Osteoblast (primary cell): ENCODE data around the gene GPN2. TPM values are rescaled to one million over a fixed set of nuclear protein-coding genes. Genes with fewer than 3 reads are reported as not detected.

ENCODE experiments used
- DNase-seq: peaks from one replicate; pipeline ENCODE4 v3.0.0; 2011; ENCODE audit warnings: low spot score, mixed read lengths; ENCODE audit not compliant: insufficient read length; ENCODE audit errors: missing footprints
- H2AFZ ChIP-seq: 2 replicates; pipeline ENCODE4 v1.6.0; 2011; ENCODE audit warnings: mild to moderate bottlenecking, low read length
- H3K27ac ChIP-seq: 2 replicates; pipeline ENCODE4 v1.5.1; 2011; ENCODE audit warnings: mild to moderate bottlenecking, low read depth, low read length, moderate library complexity
- H3K27me3 ChIP-seq: 2 replicates; pipeline ENCODE4 v1.6.0; 2012; ENCODE audit warnings: mild to moderate bottlenecking, control low read depth, inconsistent platforms, low read length, moderate library complexity; ENCODE audit not compliant: insufficient read depth
- H3K36me3 ChIP-seq: 2 replicates; pipeline ENCODE4 v1.5.1; 2011; ENCODE audit warnings: mild to moderate bottlenecking, low read length, control low read depth, moderate library complexity; ENCODE audit not compliant: insufficient read depth
- H3K4me1 ChIP-seq: 2 replicates; pipeline ENCODE4 v1.5.1; 2011; ENCODE audit warnings: mild to moderate bottlenecking, low read length, control low read depth, moderate library complexity; ENCODE audit not compliant: insufficient read depth
- H3K4me2 ChIP-seq: 2 replicates; pipeline ENCODE4 v1.6.0; 2011; ENCODE audit warnings: mild to moderate bottlenecking, low read length; ENCODE audit not compliant: insufficient read depth
- H3K4me3 ChIP-seq: fragments of 200-600 bp; sonication (generic); 3 replicates; pipeline ENCODE4 v1.5.1; 2012; ENCODE audit warnings: mild to moderate bottlenecking, low read length, inconsistent platforms; ENCODE audit not compliant: insufficient read depth
- H3K79me2 ChIP-seq: 2 replicates; pipeline ENCODE4 v1.6.0; 2012; ENCODE audit warnings: mild to moderate bottlenecking, low read length, control low read depth, inconsistent platforms; ENCODE audit not compliant: insufficient read depth
- H3K9me3 ChIP-seq: 2 replicates; pipeline ENCODE4 v1.5.1; 2011; ENCODE audit warnings: low read depth, low read length, control low read depth
- H4K20me1 ChIP-seq: 2 replicates; pipeline ENCODE4 v1.6.0; 2012; ENCODE audit warnings: mild to moderate bottlenecking, low read length, control low read depth; ENCODE audit not compliant: insufficient read depth
- total RNA-seq: library from RNA; depleted of rRNA; stranded (reverse); fragments of >200 nt; gene quantifications from 2 replicates; pipeline ENCODE4 v1.2.3, GENCODE V29; 2012
- TF ChIP-seq, protein P1 (sequence below): IDR thresholded peaks from 2 replicates; pipeline ENCODE4 v1.5.1; 2011; ENCODE audit warnings: mild to moderate bottlenecking, low read depth, low read length, moderate library complexity; ENCODE audit errors: extremely low read depth

The GPN2 gene
- total RNA-seq, 1 donor: 8.0 TPM

DNA sequence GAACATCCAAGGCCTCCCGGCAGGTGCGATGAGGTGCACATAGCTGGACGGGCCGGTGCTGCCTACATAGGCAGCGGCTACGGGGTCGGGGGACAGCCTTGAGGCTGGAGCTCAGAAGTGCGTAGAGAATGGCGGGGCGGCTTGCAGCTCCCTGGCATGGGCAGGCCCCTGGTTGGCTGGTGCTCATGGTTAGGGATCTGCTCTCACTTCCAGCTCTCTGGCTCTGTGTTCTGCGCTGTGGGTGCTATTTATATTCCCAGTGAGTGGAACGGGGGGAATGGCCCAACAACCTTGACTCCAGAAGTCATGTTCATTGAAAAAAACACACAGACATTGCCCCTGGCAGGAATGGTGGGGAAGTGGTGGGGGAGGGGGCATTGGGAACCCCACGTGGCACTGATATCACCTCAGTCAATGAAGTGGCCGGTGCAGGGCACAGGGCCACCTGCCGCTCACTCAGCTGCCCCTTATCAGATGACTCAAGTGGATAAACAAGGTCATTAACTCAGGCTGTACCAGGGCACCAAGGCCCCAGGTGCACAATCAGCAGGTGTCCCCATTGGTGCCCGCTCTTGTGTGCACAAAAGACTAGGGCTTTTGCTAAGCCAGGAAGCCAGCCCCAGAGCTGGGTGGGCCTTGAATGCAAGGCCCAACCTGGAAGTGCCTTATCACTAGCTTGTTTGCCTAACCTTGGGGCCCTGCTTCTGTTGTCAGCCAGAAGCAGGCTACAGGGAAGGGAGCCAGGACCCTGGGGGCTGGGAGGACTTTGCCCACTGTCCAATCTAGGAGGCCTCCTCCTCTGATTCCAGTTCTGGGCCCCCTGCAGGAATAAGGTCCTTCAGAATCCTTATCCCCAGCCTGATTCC lies 23.9 kb upstream of the GPN2 start, which contains the start of gene NR0B2:
TSS of gene NR0B2 (minus strand) at position 222 of the 866 bp plus-strand sequence. CDS start at position 187, 35 bp downstream.
- no peak for DNase-seq
- no peak within 1 kb of the TSS for H3K4me3 ChIP-seq
- H3K79me2 ChIP-seq: no peaks in the 10 kb centered on the region
- H3K4me1 ChIP-seq: no peaks in the 10 kb centered on the region
- no peak within 1 kb of the TSS for H3K27ac ChIP-seq
- H4K20me1 ChIP-seq: no peaks in the 10 kb centered on the region
- no peak within 1 kb of the TSS for H3K4me2 ChIP-seq
- no peaks in the 10 kb centered on the region for H3K36me3 ChIP-seq
- TF ChIP-seq, protein P1, sequence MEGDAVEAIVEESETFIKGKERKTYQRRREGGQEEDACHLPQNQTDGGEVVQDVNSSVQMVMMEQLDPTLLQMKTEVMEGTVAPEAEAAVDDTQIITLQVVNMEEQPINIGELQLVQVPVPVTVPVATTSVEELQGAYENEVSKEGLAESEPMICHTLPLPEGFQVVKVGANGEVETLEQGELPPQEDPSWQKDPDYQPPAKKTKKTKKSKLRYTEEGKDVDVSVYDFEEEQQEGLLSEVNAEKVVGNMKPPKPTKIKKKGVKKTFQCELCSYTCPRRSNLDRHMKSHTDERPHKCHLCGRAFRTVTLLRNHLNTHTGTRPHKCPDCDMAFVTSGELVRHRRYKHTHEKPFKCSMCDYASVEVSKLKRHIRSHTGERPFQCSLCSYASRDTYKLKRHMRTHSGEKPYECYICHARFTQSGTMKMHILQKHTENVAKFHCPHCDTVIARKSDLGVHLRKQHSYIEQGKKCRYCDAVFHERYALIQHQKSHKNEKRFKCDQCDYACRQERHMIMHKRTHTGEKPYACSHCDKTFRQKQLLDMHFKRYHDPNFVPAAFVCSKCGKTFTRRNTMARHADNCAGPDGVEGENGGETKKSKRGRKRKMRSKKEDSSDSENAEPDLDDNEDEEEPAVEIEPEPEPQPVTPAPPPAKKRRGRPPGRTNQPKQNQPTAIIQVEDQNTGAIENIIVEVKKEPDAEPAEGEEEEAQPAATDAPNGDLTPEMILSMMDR: no peak
- no peak within 1 kb of the TSS for H2AFZ ChIP-seq
- peaks cover 6% of the 10 kb centered on the region for H3K27me3 ChIP-seq
- H3K9me3 ChIP-seq: no peaks in the 10 kb centered on the region

DNA sequence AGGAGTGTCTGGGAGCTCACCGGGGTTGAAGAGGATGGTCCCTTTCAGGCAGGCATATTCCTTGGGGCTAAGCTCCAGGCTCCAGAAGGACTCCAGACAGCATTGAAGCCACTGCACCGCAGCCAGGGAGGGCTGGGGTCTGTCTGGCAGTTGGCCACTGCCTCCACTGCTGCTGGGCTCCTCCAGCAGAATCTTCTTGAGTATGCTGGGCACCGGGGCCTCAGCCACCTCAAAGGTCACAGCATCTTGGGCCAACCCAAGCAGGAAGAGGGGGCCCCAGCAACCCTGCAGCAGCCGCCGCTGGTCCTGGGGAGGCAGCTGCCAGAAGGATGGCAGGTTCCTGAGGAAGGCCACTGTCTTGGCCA lies 23.3 kb upstream of the GPN2 start:
- Histone ChIP-seq H3K4me3 (no peak overlapping the region), H3K79me2 (no peaks in the 10 kb centered on the region), H3K4me1 (no peaks in the 10 kb centered on the region), H3K36me3 (no peaks in the 10 kb centered on the region), H3K27me3 (peaks cover 6% of the 10 kb centered on the region), H3K27ac (no peak overlapping the region), H4K20me1 (no peaks in the 10 kb centered on the region), H2AFZ (no peak overlapping the region), H3K9me3 (no peaks in the 10 kb centered on the region), H3K4me2 (no peak overlapping the region)
- DNase-seq: no peak
- TF ChIP-seq, protein P1: no peak

DNA sequence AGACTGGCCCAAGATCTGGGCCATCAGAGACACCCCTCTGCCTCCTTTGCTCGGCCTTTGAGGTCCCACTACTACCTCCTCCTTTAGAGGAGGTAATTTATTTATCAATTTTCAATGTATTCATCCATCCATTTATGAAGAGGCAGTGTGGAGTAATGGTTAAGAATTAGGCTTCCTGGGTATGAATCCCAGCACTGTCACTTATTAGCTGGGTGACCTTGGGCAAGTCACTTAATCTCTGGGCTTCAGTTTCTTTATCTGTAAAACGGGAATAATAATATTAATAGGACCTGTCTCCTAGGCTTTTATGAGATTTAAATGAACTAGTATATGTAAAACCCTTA lies 22.0 kb upstream of the GPN2 start:
- no peak overlapping the region for H3K4me2 ChIP-seq
- H4K20me1 ChIP-seq: no peaks in the 10 kb centered on the region
- H3K4me3 ChIP-seq: no peak overlapping the region
- H2AFZ ChIP-seq: no peak overlapping the region
- no peak for DNase-seq
- peaks cover 7% of the 10 kb centered on the region for H3K4me1 ChIP-seq
- no peak overlapping the region for H3K27ac ChIP-seq
- TF ChIP-seq, protein P1: no peak
- no peaks in the 10 kb centered on the region for H3K9me3 ChIP-seq
- H3K27me3 ChIP-seq: peaks cover 6% of the 10 kb centered on the region
- no peaks in the 10 kb centered on the region for H3K36me3 ChIP-seq
- no peaks in the 10 kb centered on the region for H3K79me2 ChIP-seq

DNA sequence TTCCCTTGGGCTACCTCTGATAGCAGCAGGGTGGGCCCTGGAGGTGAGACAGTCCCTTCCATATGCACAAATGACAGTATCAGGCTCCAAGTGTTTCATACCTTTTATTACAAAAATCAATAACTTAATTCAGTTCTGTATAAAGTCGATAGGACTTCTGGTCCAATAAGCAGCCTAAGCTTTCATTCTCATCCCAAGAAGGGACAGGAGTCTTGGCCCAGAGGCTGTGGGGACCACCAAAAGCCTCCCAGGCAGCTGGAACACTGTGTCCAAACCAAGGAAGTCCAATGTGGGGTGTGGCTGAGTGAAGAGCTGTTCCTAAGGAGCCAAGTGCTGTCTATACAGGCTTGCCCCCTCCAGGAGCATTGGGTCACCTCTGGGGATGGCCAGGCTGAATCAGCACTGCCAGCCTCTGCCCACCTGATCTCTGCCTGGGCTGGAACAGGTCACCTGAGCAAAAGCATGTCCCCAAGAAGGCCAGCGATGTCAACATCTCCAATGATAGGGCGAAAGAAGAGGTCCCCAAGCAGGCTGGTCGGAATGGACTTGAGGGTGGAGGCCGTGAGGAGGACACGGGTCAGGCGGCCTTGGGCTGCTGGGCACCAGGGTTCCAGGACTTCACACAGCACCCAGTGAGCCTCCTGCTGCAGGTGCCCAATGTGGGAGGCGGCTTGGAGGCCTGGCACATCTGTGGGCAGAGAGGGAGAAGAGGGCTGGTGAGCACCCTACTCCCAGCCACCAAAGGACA lies 21.5 kb upstream of the GPN2 start:
- no peak overlapping the region for H3K4me3 ChIP-seq

More for the DNA sequence above, 21.5 kb upstream of the GPN2 start:
- Histone ChIP-seq H3K79me2 (no peaks in the 10 kb centered on the region), H3K27ac (no peak overlapping the region), H2AFZ (no peak overlapping the region), H3K4me2 (no peak overlapping the region), H3K4me1 (peaks cover 8% of the 10 kb centered on the region), H3K36me3 (no peaks in the 10 kb centered on the region), H4K20me1 (no peaks in the 10 kb centered on the region), H3K9me3 (no peaks in the 10 kb centered on the region), H3K27me3 (peaks cover 6% of the 10 kb centered on the region)
- DNase-seq: no peak
- TF ChIP-seq, protein P1: no peak
